CD4-positive, alpha-beta T cell treated with Interleukin-15 for 4 hours (primary cell): Measurements from ENCODE around the gene ACKR3.

ENCODE experiments used
- DNase-seq: peaks from one replicate; pipeline ENCODE4 v3.0.0-alpha.2; 2020; ENCODE audit warnings: low spot score

ACKR3 gene

DNA sequence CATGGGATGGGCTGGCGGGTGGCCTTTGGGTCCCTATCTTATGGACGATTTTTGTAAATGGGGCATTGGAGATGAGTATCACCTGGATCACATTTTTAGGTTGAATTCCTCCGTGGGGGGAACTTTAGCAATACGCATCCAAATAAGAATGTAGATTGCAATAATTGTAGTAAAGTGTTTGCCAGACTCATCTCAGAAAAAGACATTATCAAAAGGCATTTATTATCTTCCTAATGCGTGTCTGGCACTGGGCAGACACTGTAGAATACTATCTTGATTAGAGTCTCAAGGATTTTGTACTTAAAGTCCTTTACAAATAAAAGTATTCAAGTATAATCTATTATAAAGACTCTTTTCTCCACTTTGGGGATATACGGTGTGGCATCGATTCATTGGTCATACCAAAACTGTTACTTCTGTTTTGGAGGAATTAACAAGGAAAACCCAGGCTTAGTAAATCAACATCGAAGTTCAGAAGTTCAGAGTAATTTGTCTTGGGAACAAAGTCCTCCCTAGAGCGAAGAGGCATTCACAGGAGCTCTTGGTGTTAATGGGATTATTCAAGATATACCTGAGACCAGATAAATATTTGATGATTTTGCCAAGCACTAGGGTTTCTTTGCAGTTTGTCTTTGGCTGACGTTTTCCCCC is 578 bp upstream of the ACKR3 start:
- no peak for DNase-seq

DNA sequence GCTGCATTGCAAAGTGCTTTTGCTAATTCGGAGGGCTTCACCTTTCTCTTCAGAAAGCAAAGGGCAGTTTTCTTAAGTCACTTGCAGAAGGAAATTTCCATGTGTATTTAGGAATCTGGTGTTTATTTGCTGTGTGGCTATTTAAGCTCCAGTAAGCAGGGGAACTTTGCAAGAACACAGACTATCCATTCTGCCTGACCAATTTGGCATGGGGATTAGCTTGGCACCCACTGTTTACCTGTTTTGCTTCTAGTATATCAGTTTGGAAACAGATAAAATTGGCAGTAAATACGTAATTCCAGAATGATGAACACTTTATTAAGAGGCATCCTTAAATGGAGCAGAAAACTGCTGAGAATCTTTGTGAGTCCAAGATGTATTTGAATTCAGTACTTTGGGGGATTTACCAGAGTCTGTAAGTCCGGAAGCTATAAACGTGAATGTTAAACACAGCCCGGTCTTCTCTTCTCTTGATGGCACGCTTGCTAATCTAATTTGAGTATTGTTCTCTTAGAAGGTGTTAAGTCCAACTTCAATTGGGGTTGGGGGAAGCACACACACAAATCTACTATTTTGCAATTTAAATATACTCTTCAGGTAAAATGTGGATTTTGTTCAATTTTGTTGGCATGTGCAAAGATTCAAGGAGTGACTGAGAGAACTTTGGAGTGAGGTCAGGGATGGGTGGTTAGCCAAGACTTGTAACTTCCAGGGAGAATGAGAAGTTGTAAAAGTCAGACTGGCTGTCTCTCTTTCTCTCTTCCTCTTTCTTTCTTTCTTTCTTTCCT is 650 bp downstream of the ACKR3 start:
- no peak for DNase-seq

DNA sequence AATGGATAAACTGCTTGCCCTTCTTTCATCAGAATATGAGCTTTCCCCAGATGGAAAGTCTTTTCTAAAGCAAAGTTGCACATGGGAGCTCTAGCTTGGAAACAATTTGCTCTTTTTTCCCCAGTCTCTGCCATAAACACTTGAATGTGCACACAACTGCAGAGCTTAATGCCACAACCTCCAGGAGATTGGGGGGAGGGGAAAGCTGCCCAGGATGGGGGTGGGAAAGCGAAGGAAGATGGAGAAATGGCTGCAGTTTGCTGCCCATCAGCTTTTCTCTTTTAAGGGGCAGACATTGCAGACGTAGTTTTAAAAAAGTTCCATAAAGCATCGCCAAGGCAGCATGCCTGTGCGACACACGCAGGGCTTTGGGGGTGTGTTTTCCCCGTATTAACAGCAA is 1.5 kb downstream of the ACKR3 start:
- DNase-seq, result no peak

DNA sequence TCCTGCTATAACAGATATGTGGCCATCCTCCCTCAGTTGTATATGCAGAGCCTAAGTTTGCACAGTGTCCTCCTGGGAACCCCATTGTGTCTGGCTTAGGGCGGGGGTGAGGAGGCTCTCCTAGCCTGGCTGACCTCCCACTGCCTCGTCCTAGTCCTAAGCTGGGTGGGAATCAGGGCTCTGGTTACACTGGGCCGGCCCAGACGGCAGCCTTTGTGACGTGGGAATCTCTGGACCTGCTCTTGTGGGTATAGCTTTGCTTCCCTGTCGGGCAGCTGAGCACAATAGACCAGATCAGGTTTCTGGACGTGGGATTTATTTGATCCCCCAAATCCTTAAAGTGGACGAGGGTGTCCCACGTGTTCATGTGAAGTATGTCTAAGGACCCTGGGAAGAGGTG is 2.9 kb downstream of the ACKR3 start:
- DNase-seq, result no peak

DNA sequence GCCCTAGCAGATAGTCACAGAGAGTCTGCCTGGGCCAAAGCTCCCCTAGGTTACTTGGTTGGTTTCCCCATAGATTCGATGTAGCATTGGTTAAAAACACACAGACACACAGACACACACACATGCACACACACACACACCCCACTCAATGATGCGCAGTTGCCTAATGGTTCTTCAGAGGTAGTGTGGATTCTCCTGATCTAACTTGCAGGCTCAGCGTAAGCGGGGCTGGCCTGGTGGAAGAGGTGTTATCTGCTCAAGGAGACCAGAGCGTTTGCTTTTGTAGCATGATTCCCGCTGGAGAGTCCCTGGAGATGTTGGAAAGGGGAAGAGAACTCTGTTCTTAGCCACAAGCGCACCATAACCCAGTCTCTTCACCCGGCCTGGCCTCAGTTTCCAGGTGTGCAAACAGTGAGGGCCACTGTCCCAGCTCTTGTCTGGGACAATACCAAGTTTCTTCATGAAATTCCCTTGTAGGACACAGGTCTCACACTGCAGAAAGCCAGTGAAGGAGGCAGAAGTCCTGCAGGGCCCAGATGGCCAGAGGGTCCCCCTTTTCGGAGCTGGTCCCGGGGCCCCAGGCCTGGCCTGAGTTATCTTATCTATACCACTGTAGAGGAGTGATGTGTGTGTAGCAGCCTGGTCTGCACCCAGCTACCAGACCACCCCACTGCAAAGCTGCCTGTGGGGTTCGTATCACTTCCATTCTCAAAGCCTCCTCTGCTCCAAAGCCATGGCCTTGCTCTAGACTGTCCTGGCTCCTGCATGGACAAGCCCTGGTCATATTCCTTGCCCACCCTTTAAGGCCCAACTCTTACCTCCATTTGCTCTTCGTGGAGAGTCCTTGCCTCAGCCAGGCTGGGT is 3.7 kb downstream of the ACKR3 start:
- DNase-seq, result no peak

DNA sequence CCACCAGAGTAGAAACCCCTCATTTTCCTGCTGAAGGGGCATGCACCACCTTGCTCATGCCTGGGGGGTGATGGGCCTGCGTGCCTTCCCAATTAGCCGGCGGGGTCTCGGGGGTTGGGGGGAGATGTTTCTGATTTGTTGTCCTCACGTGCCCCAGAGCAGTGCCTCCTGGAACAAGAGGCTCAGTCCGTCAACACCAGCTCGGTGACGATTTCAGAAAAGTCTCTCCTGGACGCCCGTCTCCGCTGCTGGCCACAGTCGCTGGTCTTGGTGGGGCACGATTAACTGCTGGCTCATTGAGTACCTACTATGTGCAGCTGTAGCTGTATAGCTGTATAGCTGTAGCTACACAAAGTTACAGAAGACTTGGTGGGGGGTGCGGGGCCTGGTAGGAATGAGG is 4.4 kb downstream of the ACKR3 start:
- DNase-seq, result no peak

DNA sequence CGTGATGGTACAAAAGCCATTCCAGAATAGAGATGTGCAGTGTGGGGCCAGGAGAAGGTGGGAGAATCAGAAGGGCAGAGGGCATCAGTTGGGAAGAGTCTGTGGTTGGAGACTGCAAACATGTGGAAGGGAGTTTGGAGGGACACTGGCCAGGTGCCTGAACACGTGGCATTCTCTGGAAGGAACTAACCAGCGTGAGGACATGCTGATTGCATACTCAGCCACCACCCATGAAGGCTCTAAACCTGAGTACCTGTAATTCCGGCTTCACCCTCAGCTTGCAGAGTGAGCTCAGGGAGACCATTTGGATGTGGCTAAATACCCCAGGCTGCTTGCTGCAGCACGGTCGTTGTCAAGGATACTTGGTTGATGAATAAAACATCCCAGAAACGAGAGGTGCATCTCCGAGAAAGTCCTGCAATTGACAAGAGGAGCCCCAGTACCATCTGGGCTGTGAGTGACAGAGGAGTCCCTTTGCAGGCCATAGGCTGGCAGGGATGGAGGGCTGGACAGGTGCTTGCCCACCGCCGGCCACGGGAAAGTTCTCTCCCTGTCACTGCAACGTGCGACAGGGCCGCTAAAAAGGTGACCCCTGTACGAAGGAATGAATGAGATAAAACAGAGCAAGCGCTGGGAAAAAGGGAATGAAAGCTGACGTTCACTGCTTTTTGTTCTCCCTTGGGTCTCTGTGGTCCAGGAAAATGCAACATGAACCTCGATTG is 5.0 kb downstream of the ACKR3 start:
- DNase-seq, result no peak

DNA sequence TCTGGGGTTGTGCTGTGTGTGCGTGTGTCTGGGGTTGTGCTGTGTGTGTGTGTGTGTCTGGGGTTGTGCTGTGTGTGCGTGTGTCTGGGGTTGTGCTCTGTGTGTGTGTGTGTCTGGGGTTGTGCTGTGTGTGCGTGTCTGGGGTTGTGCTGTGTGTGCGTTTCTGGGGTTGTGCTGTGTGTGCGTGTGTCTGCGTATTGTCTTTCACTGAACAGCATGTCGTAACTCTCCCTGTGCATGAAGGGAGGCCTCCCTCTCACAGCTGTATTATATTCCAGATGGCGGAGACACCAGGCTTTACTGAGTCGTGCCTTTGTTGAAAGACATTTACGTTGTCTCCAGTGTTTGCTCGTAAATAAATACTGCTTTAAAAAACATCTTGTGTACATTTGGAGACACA is 5.9 kb downstream of the ACKR3 start:
- no peak for DNase-seq

DNA sequence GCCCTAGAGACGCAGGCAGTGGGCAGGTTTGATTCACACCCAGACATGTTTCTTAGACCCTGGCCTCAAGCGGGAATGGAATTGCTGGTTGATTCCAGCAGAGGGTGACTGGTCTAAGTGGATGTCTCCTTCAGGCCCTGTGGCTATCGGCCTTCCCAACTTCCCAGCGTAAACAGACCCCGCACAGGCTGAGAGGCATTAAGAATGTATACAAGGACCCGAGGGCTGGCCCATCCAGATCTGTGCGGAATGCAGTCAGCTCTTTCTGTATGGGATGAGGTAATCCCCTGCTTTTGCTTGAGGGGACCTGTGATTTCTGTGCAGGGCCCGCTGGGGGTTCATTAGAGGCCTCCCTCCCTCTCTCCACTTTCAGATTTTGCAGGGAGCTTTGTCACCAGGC is 6.5 kb downstream of the ACKR3 start:
- no peak for DNase-seq

DNA sequence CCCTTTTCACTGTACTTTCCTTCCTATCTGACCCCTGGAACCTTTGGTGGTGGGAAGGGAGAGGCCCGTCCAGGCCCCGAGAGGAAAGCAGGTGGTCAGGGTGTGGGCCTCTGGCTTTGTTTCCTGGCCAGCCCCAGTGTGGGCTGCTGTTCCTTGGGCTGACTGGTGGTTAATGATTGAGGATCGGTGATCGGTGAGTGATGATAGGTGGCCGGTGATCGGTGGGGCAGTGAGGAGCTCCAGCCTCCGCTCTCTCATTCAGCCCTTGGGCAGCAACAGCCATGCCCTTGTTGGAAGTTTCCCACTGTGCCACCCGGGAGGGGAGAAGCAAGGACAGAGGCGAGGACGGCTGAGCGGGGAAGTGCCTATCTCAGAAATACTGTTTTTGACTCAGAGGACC is 7.3 kb downstream of the ACKR3 start:
- DNase-seq, result no peak

DNA sequence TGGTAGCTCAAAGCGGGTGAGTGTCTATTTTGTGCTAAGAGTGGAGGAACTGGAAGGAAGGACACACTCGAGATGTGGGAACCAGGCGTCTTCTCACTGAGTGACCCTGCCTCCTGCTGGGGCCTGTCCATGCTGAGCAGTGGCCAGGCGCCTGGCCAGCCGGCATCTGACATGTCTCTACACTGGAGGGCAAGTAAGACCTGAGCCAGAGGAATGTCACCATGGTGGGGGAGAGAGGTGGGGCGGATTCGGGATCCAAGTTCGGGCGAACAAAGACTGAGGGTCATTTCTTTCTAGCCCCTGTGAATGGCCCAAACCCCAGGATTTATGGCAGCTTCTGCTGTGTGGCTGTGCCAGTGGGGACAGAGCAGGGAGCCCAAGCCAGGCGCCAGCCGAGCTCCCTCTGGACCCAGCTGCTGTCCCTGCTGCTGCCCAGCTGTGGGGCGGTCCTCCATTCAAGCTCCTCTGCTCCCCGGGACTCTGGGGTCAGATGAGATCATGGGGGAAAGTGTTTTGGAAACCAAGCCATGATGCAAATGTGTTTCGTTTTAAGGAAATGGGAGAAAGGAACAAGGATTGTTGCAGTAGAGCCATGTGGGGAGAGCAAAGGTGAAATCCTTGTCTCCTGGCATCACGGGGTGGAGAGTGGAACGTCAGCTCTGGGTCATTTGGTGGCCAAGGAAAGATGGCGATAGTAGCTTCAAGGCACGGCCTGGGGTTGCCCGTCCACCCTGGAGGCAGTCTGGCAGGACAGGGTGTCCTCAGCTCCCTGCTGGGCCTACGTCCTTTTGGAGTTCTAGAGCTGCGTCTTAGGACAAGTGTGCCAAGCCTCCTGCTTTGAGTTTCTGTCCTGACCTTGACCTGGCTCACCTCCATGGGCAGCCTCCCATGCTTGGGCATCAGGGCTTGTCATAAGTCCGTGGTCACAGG is 8.1 kb downstream of the ACKR3 start:
- no peak for DNase-seq

DNA sequence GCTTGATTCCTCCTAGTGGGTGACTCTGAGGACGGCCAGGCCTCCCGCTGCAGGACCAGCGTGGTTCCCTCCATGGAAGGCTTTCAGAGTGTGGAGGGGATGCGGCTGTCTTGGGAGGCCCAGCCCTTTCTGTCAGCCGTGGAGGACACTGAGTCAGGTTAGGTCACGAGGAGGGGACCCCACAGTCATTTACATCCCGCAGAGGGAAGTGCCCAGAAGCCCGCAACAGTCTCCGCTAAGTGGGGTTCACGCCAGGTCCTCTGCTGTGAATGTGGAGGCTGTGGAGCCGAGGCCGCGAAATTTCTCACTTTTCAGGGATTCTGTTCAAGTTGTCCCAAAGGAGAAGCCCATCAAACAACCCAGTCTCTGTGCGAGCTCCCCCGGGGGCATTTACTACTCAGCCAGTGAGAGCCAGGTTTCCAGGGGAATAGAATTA is 8.8 kb downstream of the ACKR3 start:
- no peak for DNase-seq

DNA sequence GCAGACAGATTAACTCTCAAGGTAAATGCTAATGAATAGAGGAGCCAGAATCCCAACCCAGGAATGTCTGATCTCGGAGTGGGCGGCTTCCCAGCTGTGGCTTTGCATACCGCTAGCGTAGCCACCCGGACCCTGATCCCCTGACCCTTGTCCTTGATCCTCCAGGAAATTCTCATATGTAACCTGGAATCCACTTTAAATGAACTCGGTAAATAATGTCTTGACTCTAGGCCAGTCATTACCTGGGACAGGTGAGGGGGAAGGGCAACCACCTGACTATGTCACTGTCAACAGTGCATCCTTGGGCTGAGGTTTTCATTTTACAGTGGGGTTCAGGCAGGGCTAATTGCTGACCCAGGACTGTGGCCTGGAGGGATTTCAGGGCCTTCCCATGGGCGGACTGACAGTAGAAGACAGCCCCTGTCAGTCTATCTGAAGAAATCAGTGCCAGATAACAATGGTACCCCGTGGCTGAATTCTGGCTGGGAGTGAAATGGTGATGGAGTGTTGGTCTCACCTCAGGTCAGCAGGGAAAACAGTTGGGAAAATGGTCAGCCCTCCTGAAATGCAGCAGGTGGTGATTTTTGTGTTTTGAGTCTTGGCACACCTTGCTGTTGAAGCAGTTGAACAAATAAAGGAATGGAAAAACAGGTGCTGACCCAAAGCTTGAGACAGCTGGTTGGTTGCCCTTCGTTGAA is 9.6 kb downstream of the ACKR3 start:
- DNase-seq, result no peak

DNA sequence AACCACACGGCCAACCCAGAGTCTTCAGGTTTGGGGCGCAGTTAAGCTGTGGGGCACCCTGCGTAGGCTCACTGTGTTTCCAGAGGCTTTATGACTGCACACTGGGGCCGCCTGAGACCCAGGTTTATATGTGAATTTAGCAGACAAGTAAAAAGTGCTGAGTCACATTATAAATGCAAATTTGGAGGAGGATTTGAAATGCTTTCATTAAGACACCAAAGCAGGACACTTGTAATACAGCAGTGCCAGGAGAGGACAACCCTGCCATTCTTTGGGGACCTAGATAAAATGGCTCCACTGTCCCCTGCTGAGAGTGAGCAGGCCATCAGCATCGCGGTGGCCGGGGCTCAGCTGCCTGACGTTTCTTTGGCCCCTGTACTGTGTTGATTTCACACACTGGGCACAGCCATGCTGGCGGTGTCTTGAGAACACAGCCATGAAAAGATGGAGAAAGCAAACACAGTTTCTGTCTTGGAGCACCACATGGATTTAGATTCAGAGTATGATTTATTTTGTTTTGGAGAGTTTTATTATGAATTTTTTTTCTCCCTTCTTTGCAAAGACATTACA is 10.2 kb downstream of the ACKR3 start:
- DNase-seq, result no peak

DNA sequence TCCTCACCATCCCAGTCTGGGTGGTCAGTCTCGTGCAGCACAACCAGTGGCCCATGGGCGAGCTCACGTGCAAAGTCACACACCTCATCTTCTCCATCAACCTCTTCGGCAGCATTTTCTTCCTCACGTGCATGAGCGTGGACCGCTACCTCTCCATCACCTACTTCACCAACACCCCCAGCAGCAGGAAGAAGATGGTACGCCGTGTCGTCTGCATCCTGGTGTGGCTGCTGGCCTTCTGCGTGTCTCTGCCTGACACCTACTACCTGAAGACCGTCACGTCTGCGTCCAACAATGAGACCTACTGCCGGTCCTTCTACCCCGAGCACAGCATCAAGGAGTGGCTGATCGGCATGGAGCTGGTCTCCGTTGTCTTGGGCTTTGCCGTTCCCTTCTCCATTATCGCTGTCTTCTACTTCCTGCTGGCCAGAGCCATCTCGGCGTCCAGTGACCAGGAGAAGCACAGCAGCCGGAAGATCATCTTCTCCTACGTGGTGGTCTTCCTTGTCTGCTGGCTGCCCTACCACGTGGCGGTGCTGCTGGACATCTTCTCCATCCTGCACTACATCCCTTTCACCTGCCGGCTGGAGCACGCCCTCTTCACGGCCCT is 11.2 kb downstream of the ACKR3 start:
- no peak for DNase-seq

DNA sequence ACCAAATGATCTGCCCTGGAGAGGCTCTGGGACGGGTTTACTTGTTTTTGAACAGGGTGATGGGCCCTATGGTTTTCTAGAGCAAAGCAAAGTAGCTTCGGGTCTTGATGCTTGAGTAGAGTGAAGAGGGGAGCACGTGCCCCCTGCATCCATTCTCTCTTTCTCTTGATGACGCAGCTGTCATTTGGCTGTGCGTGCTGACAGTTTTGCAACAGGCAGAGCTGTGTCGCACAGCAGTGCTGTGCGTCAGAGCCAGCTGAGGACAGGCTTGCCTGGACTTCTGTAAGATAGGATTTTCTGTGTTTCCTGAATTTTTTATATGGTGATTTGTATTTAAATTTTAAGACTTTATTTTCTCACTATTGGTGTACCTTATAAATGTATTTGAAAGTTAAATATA is 11.9 kb downstream of the ACKR3 start:
- DNase-seq, result no peak

DNA sequence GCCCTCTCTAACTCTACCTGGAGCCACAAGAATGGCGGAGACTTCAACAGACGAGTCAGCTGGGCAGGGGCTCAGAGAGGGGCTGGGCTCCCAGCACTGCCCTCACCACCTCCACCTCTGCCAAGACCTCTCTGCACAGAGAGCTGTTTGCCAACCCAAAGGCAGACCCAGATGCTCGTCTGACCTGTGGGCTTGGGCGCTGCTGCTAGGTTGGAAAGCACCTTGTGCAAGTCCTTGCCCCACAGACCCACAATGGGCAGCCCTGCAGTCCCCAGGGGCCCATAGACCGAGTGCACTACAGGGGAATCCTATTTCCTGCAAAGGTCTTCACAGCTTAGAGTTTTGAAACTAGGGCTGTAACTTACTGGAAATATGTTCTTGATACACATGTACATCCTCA is 13.3 kb downstream of the ACKR3 start:
- no peak for DNase-seq

DNA sequence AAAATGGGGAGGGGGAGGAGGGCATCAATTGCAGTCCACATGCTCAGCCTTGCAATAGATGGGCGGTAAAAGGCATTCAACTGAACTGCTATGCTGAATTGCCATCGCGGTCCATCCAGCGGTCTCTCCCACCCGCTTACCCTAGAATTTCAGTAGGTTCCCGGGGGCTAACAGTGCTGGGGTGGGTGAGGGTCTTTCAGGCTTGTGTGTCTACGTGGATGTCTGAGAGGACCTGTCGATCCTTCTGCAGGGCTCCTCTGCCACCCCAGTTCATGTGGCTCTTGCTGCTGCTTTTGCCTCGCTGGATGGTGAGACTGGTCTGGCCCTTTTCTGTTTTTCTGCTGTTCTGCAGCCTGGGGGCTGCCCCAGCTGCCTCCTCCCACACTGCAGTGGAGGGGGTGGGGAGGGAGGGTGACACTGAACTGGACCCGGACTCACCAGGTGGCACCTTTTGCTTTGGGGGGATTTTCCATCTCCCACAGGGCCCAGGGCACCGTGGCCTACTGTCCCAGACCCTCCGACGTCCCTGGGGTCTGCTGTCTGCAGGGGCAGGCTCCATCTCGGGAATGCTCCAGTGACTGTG is 14.1 kb downstream of the ACKR3 start:
- no peak for DNase-seq
